Endothelial cell of umbilical vein (primary cell): ENCODE data around the gene PAGE3. TPM values are rescaled to one million over a fixed set of nuclear protein-coding genes. Genes with fewer than 3 reads are reported as not detected.

Experiments used
- BruUV-seq: library from RNA; stranded (reverse); fragments of 400-500 nt; replicated peaks from 2 replicates; lab custom pipeline; 2021; lab: Mats Ljungman, UMichigan
- CTCF ChIA-PET: fragments of 300-600, 350-600 bp; sonication (Branson Sonifier 250); formaldehyde crosslinking; loops from one replicate; lab custom pipeline; 2021; ENCODE audit warnings: antibody characterized with exemption, inconsistent platforms; lab: Charles Lee
- POLR2A ChIA-PET: fragments of 300-600, 350-600 bp; sonication (Branson Sonifier 250); formaldehyde crosslinking; loops from one replicate; lab custom pipeline; 2021; ENCODE audit warnings: antibody characterized with exemption, inconsistent platforms; lab: Charles Lee
- DNase-seq: peaks from one replicate; pipeline ENCODE4 v3.0.0-alpha.2; 2011; ENCODE audit warnings: low read depth, low spot score
- FAIRE-seq: peaks from 2 replicates; lab custom pipeline; 2011; peaks lifted over from hg19 to GRCh38; lab: Jason Lieb, UNC
- H2AFZ ChIP-seq: 2 replicates; pipeline ENCODE4 v1.6.0; 2012; ENCODE audit warnings: low read depth, low read length, control low read depth, inconsistent platforms
- H3K27ac ChIP-seq: 2 replicates; pipeline ENCODE4 v1.5.1; 2011; ENCODE audit warnings: low read depth, mild to moderate bottlenecking, control low read depth, low read length, moderate library complexity; ENCODE audit not compliant: insufficient read depth
- H3K27me3 ChIP-seq, 2 experiments: 2 replicates each; pipeline versions ENCODE4 v1.6.0 to v1.6.1; 2011; ENCODE audit warnings: low read length in 2 of 2, mixed read lengths in 1 of 2; ENCODE audit not compliant: control insufficient read depth in 2 of 2, insufficient read depth in 2 of 2
- H3K36me3 ChIP-seq, 2 experiments: 2 replicates in 1 of 2; 3 replicates in 1 of 2; pipeline ENCODE4 v1.5.1; 2011; ENCODE audit warnings: low read length in 2 of 2, mild to moderate bottlenecking in 1 of 2, moderate library complexity in 1 of 2; ENCODE audit not compliant: control insufficient read depth in 2 of 2, insufficient read depth in 2 of 2; ENCODE audit errors: extremely low read depth in 1 of 2
- H3K4me1 ChIP-seq: 3 replicates; pipeline ENCODE4 v1.5.1; 2011; ENCODE audit warnings: mild to moderate bottlenecking, low read length; ENCODE audit not compliant: control insufficient read depth, insufficient read depth; ENCODE audit errors: extremely low read depth
- H3K4me2 ChIP-seq: 2 replicates; pipeline ENCODE4 v1.6.1; 2011; ENCODE audit warnings: low read length, control low read depth, mixed read lengths; ENCODE audit not compliant: insufficient read depth
- H3K4me3 ChIP-seq, 3 experiments: fragments of 200-600 bp in 1 of 3; sonication (generic), shearing (Covaris generic) in 1 of 3; replicated peaks in 1 of 3; 2 replicates each; pipeline ENCODE4 v1.5.1; 2011 to 2016; ENCODE audit warnings: control low read depth in 3 of 3, low read length in 3 of 3, mild to moderate bottlenecking in 2 of 3, inconsistent platforms in 1 of 3, low read depth in 1 of 3, moderate library complexity in 1 of 3; ENCODE audit not compliant: insufficient read depth in 1 of 3
- H3K79me2 ChIP-seq: 2 replicates; pipeline ENCODE4 v1.6.0; 2012; ENCODE audit warnings: low read length, inconsistent platforms; ENCODE audit not compliant: control insufficient read depth, insufficient read depth
- H3K9ac ChIP-seq: replicated peaks from 2 replicates; pipeline ENCODE3; 2011; ENCODE audit warnings: low read length, control low read depth; ENCODE audit not compliant: insufficient read depth; ENCODE audit errors: extremely low read depth
- H3K9me1 ChIP-seq: replicated peaks from 3 replicates; pipeline ENCODE4 v1.6.0; 2011; ENCODE audit warnings: mild to moderate bottlenecking, low read length; ENCODE audit not compliant: control insufficient read depth, insufficient read depth; ENCODE audit errors: extremely low read depth
- H3K9me3 ChIP-seq: replicated peaks from 2 replicates; pipeline ENCODE4 v1.5.1; 2012; ENCODE audit warnings: low read length, inconsistent platforms; ENCODE audit not compliant: control insufficient read depth, insufficient read depth
- H4K20me1 ChIP-seq: replicated peaks from 2 replicates; pipeline ENCODE3; 2011; ENCODE audit warnings: mild to moderate bottlenecking, low read length; ENCODE audit not compliant: control insufficient read depth, insufficient read depth; ENCODE audit errors: extremely low read depth
- EZH2 ChIP-seq: IDR thresholded peaks from 2 replicates; pipeline ENCODE4 v1.6.1; 2012; ENCODE audit warnings: borderline replicate concordance, low read depth, mild to moderate bottlenecking, moderate library complexity, low read length, inconsistent platforms; ENCODE audit not compliant: severe bottlenecking
- FOS ChIP-seq: IDR thresholded peaks from 2 replicates; pipeline ENCODE4 v1.6.1; 2011; ENCODE audit warnings: mild to moderate bottlenecking, low read length, moderate library complexity, borderline replicate concordance; ENCODE audit not compliant: insufficient read depth
- GATA2 ChIP-seq: IDR thresholded peaks from 2 replicates; pipeline ENCODE4 v1.7.0; 2011; ENCODE audit warnings: low read depth, mild to moderate bottlenecking, moderate library complexity, mixed read lengths, low read length; ENCODE audit not compliant: insufficient read length, insufficient read depth
- JUN ChIP-seq: IDR thresholded peaks from 2 replicates; pipeline ENCODE4 v1.6.1; 2011; ENCODE audit warnings: borderline replicate concordance, low read depth; ENCODE audit not compliant: insufficient read length, insufficient read depth
- MYC ChIP-seq: IDR thresholded peaks from one replicate; pipeline ENCODE4 v1.6.1; 2011; ENCODE audit warnings: mild to moderate bottlenecking, low read depth, low read length
- POLR2A ChIP-seq: IDR thresholded peaks from 2 replicates; pipeline ENCODE4 v1.6.1; 2012; ENCODE audit warnings: low read depth, mild to moderate bottlenecking, control low read depth, low read length
- POLR2AphosphoS5 ChIP-seq: IDR thresholded peaks from 2 replicates; pipeline ENCODE4 v1.6.1; 2012; ENCODE audit warnings: low read depth, mild to moderate bottlenecking, control low read depth, low read length, moderate library complexity; ENCODE audit not compliant: insufficient read depth
- dilution Hi-C: fragments of 300-500 bp; cut with MboI; formaldehyde crosslinking; loops from one replicate; pipeline ENCODE4 v1.15.0; 2019; ENCODE audit warnings: low sequenced_read_pairs; ENCODE audit not compliant: extremely low pct_ligation_motif_present
- intact Hi-C: fragments of 100-400 bp; cut with micrococcal nuclease; formaldehyde crosslinking; loops from one replicate; pipeline ENCODE4 v1.10.0; 2022
- polyA plus RNA-seq, 4 experiments: library from polyadenylated mRNA; depleted of rRNA in 3 of 4; stranded (reverse) in 3 of 4; unstranded in 1 of 4; fragments of >200 nt; gene quantifications; 2 replicates each; pipeline versions ENCODE4 v1.2.1 to v1.2.3, GENCODE V29; 2011 to 2012; ENCODE audit warnings: missing spikeins in 1 of 4
- total RNA-seq: library from RNA; stranded (reverse); gene quantifications from 2 replicates; pipeline ENCODE4 v1.2.3, GENCODE V29; 2021
- TF ChIP-seq, protein P1 (sequence below), 2 donors: IDR thresholded peaks; 1 replicate in 1 of 2; 2 replicates in 1 of 2; pipeline ENCODE4 v1.5.1; 2011; ENCODE audit warnings: low read length in 2 of 2, mild to moderate bottlenecking in 2 of 2, moderate library complexity in 2 of 2, control low read depth in 1 of 2, inconsistent platforms in 1 of 2, low read depth in 1 of 2; ENCODE audit not compliant: insufficient read depth in 1 of 2; ENCODE audit errors: extremely low read depth in 1 of 2
- TF ChIP-seq, protein P2 (sequence below): IDR thresholded peaks from 2 replicates; pipeline ENCODE4 v1.6.1; 2011; ENCODE audit not compliant: insufficient read depth, insufficient read length

The PAGE3 gene
- total and polyA plus RNA-seq, 2 donors (not counting 3 experiments of a cell fraction or from before 2014, with no cell fraction given), result not detected

DNA sequence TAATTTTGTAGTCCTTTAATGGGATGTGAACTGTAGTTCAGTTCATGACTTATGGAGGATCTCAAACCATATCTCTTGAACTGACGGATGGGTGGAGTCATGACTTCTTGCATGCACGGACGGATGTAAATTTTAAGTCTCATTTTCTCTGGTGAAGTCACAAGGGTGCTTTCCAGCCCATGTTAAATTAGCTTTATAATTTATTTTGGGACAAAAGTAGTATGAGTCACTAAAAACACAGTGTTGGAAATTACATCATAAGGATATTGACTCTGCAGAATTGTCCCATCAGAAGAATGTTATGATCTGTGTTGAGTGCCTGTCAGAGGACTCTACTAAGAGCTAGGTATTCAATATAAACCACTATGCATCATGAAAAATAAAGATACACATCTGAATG lies 51.3 kb downstream of the PAGE3 start:
- FAIRE-seq (no peak), DNase-seq (no peak)
- ChIA-PET POLR2A (no interaction called here), CTCF (no interaction called here)
- intact Hi-C loops (no loop called here), dilution Hi-C loops (no loop called here)
- TF ChIP-seq FOS (no peak), POLR2A (no peak), GATA2 (no peak), POLR2AphosphoS5 (no peak), JUN (no peak), MYC (no peak), EZH2 (no peak)
- TF ChIP-seq, protein P1, sequence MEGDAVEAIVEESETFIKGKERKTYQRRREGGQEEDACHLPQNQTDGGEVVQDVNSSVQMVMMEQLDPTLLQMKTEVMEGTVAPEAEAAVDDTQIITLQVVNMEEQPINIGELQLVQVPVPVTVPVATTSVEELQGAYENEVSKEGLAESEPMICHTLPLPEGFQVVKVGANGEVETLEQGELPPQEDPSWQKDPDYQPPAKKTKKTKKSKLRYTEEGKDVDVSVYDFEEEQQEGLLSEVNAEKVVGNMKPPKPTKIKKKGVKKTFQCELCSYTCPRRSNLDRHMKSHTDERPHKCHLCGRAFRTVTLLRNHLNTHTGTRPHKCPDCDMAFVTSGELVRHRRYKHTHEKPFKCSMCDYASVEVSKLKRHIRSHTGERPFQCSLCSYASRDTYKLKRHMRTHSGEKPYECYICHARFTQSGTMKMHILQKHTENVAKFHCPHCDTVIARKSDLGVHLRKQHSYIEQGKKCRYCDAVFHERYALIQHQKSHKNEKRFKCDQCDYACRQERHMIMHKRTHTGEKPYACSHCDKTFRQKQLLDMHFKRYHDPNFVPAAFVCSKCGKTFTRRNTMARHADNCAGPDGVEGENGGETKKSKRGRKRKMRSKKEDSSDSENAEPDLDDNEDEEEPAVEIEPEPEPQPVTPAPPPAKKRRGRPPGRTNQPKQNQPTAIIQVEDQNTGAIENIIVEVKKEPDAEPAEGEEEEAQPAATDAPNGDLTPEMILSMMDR (IDR thresholded peaks at IDR 0.05; ENCODE audit: extremely low read depth in 1 of 2, insufficient read depth in 1 of 2, low read depth in 1 of 2, low read length in 2 of 2), result no peak
- TF ChIP-seq, protein P2, sequence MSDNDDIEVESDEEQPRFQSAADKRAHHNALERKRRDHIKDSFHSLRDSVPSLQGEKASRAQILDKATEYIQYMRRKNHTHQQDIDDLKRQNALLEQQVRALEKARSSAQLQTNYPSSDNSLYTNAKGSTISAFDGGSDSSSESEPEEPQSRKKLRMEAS, result no peak
- H4K20me1 ChIP-seq, result no peaks in the 10 kb centered on the region
- no peaks in the 10 kb centered on the region for H3K36me3 ChIP-seq
- H3K4me3 ChIP-seq, result no peak overlapping the region
- BruUV-seq, result no TSS peak
- H2AFZ ChIP-seq, result no peak overlapping the region
- H3K4me1 ChIP-seq, result no peaks in the 10 kb centered on the region
- H3K4me2 ChIP-seq, result no peak overlapping the region
- H3K9me1 ChIP-seq, result no peaks in the 10 kb centered on the region
- no peak overlapping the region for H3K27ac ChIP-seq
- H3K27me3 ChIP-seq, result no peaks in the 10 kb centered on the region
- no peaks in the 10 kb centered on the region for H3K9me3 ChIP-seq
- H3K79me2 ChIP-seq, result no peaks in the 10 kb centered on the region
- no peak overlapping the region for H3K9ac ChIP-seq
